ENCODE results near the gene MYL5. TPM values are rescaled to one million over a fixed set of nuclear protein-coding genes. Genes with fewer than 3 reads are reported as not detected.
"Not testable (repeated sequence)": the region's sequence is repeated elsewhere in the genome, so short reads cannot be mapped to it uniquely, and the experiment has no call there.

MYL5 gene
- total RNA-seq, 2 experiments from 2014 or later: 13.7 to 16.4 TPM

DNA sequence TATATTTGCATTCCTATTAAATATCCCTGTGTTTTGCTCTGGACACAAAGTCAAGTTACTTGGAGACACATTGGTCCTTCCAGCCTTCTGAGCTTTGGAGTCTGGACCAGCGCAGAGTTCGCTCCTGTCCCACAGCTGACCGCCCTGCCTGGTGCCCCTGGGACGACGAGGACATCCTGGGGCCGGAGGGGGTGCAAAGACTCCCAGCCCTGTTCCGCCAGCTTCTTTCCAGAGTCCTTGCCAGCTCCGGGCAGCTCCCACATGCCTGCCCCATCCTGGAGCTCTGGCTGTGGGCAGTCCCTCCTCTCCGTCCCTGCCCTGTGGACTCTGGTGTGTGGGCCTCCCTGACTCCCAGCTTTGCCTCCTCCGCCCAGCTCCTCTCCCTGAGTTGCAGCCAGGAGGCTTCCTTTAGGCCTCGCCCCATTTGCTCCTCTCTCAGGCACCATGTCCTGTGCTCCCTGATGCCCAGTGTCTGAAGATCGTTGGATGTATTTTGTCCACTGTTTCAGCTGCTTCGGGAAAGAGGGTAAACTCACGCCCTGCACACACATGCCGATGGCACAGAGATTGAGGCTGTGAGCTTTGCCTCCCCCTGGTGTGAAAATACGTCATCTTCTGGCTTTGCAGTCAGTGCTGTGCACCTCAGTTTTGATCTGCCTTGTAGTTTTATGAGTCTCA, 26.4 kb downstream of the MYL5 start:
- Mint-ChIP-seq H3K27me3 (no peaks in the 10 kb centered on the region), H3K4me3 (no peak overlapping the region), H3K9me3 (ENCODE audit: low read depth) (no peaks in the 10 kb centered on the region), H3K36me3 (ENCODE audit: low read depth) (no peaks in the 10 kb centered on the region), H3K4me1 (peaks cover 10% of the 10 kb centered on the region), H3K27ac (peak overlapping the region; percentile 29)
- no peak for DNase-seq
- POLR2A ChIA-PET: no interaction called here
- CTCF ChIA-PET: no interaction called here
- no peak for ATAC-seq
- intact Hi-C loops (cut with DNase I, micrococcal nuclease): loop anchor here in 1 of 2 experiments (10.0 kb wide), 1 partner anchor 884 kb away; no protein-coding TSS in a partner anchor

DNA sequence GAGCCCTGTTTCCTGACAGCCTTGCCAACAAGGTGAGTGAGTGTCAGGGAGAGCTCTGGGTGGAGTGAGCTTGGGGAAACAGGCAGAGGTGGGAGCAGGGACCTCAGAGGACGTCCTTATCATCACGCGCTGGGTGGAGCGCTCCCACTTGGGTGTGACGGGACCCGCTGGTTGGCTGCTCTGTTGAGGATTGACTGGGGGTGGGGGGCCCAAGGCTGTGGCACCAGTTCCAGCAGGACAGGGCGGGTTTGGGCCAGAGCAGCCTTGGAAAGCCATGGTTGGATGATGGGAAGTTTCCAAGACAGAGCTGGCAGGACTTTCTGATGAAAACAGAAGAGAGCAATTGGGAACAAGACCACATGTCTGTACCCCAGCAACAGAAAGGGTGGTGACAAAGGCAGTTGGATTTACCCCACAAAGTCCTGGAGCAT, 28.3 kb downstream of the MYL5 start:
- intact Hi-C loops (cut with DNase I, micrococcal nuclease): loop anchor here in 1 of 2 experiments (10.0 kb wide), 1 partner anchor 882 kb away; no protein-coding TSS in a partner anchor
- Mint-ChIP-seq H3K4me3 (no peak overlapping the region), H3K4me1 (peaks cover 10% of the 10 kb centered on the region), H3K27me3 (no peaks in the 10 kb centered on the region), H3K36me3 (ENCODE audit: low read depth) (no peaks in the 10 kb centered on the region), H3K27ac (no peak overlapping the region), H3K9me3 (ENCODE audit: low read depth) (no peaks in the 10 kb centered on the region)
- ATAC-seq (no peak), DNase-seq (no peak)
- POLR2A ChIA-PET: no interaction called here
- CTCF ChIA-PET: no interaction called here

DNA sequence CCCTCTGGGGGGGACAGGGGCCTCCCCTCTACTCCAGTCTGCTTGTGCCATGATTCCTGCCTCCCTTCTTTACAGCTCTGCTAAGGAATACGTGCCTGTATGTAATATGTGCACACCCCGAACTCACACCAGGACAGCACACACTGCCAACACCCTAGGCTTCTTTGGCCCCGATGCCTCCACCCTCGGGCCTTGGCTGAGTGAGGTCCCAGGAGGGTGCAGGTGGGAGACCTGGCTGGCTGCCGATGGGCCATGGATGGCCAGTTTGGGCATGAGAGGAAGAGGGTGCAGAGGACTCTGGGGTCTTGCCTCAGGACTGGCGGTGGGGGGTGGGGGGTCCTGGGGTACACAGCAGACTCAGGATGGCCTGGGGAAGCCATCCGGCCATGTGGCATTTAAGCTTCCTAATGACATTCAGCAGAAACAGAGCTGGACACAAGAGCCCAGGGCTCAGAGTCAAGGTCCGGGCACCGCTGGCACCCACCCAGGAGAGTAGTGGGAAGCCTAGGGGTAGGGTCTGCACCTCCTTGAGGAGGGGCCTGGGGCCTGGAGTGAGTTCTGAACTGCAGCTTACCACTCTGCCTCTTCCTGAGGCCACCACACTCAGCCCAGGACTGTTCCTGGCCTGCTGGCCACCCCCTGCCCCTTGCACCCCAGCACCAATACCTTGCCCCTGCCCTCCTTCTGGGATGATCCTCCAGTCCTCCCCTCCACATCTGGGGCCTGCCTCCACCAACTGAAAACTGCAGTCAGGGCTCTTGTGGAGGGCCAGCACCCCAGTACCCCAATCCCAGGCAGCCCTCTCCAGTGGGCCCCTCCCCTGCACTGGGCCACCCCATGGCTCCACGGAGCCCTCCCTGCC, 29.2 kb downstream of the MYL5 start:
- Mint-ChIP-seq H3K9me3 (ENCODE audit: low read depth) (no peaks in the 10 kb centered on the region), H3K4me1 (peaks cover 12% of the 10 kb centered on the region), H3K4me3 (no peak overlapping the region), H3K27ac (no peak overlapping the region), H3K27me3 (no peaks in the 10 kb centered on the region), H3K36me3 (ENCODE audit: low read depth) (no peaks in the 10 kb centered on the region)
- ATAC-seq (no peak), DNase-seq (no peak)
- intact Hi-C loops (cut with DNase I, micrococcal nuclease): loop anchor here in 1 of 2 experiments (10.0 kb wide), 1 partner anchor 881 kb away; no protein-coding TSS in a partner anchor
- ChIA-PET POLR2A (no interaction called here), CTCF (no interaction called here)

DNA sequence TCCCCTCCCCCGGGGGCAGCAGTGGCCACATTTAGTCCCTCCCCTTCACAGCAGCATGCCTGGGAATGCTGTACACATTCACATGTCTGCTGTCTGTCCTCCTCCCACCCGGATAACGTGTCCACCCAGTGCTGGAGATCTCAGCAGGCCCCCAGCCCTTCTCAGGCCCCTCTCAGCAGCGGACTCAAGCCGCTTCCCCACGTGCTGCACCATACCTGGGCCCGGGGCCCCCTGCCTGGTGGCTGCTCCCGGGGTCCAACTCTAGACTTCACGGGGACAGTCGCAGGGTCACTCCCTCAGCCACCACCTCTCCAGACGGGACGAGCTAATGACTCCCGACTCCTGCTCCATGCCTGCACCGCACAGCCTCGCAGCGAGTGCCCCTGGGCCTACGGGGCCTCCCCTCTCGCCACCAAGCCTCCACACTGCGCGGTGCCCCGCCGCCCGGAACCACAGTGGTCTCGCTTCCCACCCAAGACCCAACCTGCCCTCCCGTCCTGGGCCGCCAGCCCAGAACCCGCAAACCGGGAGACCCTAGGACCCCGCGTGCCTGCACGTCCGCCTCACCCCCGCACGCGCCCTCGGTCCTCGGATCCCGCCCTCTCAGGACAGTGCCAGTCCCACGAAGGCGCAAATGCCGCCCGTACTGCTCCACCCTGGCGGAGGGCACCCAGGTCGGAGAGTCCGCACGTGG, 30.0 kb downstream of the MYL5 start:
- Mint-ChIP-seq H3K9me3 (ENCODE audit: low read depth) (no peaks in the 10 kb centered on the region), H3K4me3 (no peak overlapping the region), H3K4me1 (peaks cover 15% of the 10 kb centered on the region), H3K36me3 (ENCODE audit: low read depth) (no peaks in the 10 kb centered on the region), H3K27me3 (no peaks in the 10 kb centered on the region), H3K27ac (no peak overlapping the region)
- CTCF ChIA-PET: no interaction called here
- no peak for DNase-seq
- intact Hi-C loops (cut with DNase I, micrococcal nuclease): loop anchor here in 1 of 2 experiments (10.0 kb wide), 1 partner anchor 880 kb away; no protein-coding TSS in a partner anchor
- POLR2A ChIA-PET: no interaction called here
- ATAC-seq: no peak

DNA sequence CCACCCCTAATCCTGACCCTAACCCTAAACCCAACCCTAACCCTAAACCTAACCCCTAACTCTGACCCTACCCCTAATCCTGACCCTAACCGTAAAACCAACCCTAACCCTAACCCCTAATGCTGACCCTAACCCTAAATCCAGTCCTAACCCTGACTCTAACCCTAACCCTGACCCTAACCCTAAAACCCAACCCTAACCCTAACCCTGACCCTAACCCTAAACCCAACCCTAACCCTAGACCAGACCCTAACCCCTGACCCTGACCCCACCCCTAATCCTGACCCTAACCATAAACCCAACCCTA, 30.6 kb downstream of the MYL5 start:
- H3K4me3 Mint-ChIP-seq: no peak overlapping the region
- H3K9me3 Mint-ChIP-seq (ENCODE audit: low read depth): no peaks in the 10 kb centered on the region
- H3K36me3 Mint-ChIP-seq (ENCODE audit: low read depth): no peaks in the 10 kb centered on the region
- peaks cover 17% of the 10 kb centered on the region for H3K4me1 Mint-ChIP-seq
- CTCF ChIA-PET: no interaction called here
- H3K27me3 Mint-ChIP-seq: no peaks in the 10 kb centered on the region
- H3K27ac Mint-ChIP-seq: no peak overlapping the region
- intact Hi-C loops (cut with DNase I, micrococcal nuclease): loop anchor here (1.0 to 10.0 kb wide), 11 partner anchors 24 to 880 kb away; partner anchors contain the start of genes ATP5ME (in 2 of the 2), MYL5 (in 2 of the 2), DGKQ (in 1 of the 2) and GAK (in 1 of the 2)
- no peak for DNase-seq
- no peak for ATAC-seq
- POLR2A ChIA-PET: no interaction called here

DNA sequence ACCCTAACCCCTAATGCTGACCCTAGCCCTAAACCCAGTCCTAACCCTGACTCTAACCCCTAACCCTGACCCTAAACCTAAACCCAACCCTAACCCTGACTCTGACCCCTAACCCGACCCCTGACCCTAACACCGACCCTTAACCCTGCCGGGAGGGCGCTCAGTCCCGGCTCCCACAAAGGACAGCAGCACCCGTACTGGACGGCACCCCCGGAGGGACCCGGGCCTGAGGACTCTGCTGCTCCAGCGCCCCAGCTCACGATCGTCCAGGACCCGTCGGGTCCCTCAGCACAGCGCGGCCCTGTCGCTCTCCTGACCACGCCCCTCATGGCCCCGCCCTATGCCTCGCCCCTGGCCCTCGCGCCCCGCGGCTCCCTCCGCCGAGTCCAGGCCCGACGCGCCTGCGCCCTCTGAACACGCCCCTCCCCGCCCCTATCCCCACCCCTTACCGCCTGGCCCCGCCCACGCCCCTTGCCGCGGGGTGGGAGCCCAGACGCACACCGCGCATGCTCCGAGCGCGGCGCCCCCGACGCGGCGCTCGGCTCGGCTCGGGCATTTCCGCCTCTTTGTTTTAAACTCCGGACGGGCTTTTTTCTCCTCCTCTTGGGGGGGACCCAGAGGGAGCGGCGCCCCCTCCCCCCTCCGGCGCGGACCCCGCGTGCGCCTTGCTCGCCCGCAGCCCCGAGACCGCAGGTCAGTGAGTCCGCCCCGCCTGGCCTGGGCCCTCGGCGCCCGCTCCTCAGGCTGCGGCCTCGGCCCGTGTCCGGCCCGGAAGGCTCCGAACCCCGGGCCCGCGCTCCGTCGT, 31.1 kb downstream of the MYL5 start, which contains the start of gene PCGF3:
Gene PCGF3 (plus strand): TSS at position 555 of the 805 bp plus-strand sequence. CDS start 27,849 bp downstream, outside the sequence.
- peak within 1 kb of the TSS; percentile 68 for H3K4me3 Mint-ChIP-seq
- ATAC-seq (peak; percentile 99), DNase-seq (peak; percentile 99)
- intact Hi-C loops (cut with DNase I, micrococcal nuclease): loop anchor here (1.0 to 10.0 kb wide), 11 partner anchors 24 to 879 kb away; partner anchors contain the start of genes ATP5ME (in 2 of the 2), MYL5 (in 2 of the 2), DGKQ (in 1 of the 2) and GAK (in 1 of the 2)
- ChIA-PET CTCF (no interaction called here), POLR2A (no interaction called here)
- H3K4me1 Mint-ChIP-seq: peaks cover 15% of the 10 kb centered on the region
- H3K9me3 Mint-ChIP-seq (ENCODE audit: low read depth): no peaks in the 10 kb centered on the region
- no peak within 1 kb of the TSS for H3K27ac Mint-ChIP-seq
- H3K36me3 Mint-ChIP-seq (ENCODE audit: low read depth): no peaks in the 10 kb centered on the region
- no peaks in the 10 kb centered on the region for H3K27me3 Mint-ChIP-seq

DNA sequence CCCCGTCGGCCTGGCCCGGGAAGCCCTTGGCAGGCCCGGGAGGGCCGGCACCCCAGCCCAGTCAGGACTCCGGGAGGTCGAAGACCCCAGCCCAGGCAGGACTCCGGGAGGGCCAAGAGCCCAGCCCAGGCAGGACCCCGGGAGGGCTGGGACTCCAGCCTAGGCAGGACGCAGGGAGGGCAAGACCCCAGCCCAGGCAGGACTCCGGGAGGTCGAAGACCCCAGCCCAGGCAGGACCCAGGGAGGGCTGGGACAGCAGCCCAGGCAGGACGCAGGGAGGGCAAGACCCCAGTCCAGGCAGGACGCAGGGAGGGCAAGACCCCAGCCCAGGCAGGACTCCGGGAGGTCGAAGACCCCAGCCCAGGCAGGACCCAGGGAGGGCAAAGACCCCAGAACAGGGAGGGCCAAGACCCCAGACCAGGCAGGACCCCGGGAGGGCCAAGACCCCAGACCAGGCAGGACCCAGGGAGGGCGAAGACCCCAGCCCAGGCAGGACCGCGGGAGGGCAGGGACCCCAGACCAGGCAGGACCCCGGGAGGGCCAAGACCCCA, 31.8 kb downstream of the MYL5 start:
- DNase-seq; CTCF ChIA-PET; H3K27ac Mint-ChIP-seq; H3K36me3 Mint-ChIP-seq (ENCODE audit: low read depth); H3K27me3 Mint-ChIP-seq; POLR2A ChIA-PET; H3K9me3 Mint-ChIP-seq (ENCODE audit: low read depth); ATAC-seq: not testable (repeated sequence)
- peaks cover 15% of the 10 kb centered on the region for H3K4me1 Mint-ChIP-seq
- H3K4me3 Mint-ChIP-seq: peak overlapping the region; percentile 68
- intact Hi-C loops (cut with DNase I, micrococcal nuclease): loop anchor here in 1 of 2 experiments (10.0 kb wide), 1 partner anchor 879 kb away; no protein-coding TSS in a partner anchor

DNA sequence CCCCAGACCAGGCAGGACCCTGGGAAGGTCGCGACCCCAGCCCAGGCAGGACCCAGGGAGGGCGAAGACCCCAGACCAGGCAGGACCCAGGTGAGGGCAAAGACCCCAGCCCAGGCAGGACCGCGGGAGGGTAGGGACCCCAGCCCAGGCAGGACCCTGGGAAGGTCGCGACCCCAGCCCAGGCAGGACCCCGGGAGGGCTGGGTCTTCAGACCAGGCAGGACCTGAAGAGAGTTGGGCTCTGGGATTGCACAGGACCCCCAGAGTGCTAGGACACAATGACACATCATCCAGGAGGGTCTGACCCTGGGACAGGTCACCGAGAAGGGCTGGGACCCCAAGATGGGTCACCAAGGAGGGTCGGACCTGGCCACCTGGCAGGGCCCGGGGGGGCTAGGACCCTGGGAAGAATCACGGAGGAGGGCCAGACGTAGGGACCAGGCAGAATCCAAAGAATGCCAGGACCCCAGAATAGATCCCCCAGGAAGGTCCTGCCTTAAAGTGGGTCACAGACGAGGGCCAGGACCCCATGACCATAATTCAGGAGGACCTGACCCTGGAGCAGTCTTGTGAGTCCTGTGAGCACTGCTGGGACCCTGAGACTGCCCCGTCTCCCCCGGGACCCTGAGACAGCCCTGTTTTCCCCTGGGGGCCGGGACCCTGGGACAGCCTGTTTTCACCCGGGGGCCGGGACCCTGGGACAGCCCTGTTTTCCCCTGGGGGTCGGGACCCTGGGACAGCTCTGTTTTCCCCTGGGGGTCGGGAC, 32.7 kb downstream of the MYL5 start:
- ATAC-seq (no peak), DNase-seq (no peak)
- intact Hi-C loops (cut with DNase I, micrococcal nuclease): loop anchor here in 1 of 2 experiments (10.0 kb wide), 1 partner anchor 878 kb away; no protein-coding TSS in a partner anchor
- H3K27me3 Mint-ChIP-seq: no peaks in the 10 kb centered on the region
- H3K27ac Mint-ChIP-seq: no peak overlapping the region
- POLR2A ChIA-PET: no interaction called here
- no peaks in the 10 kb centered on the region for H3K36me3 Mint-ChIP-seq (ENCODE audit: low read depth)
- H3K9me3 Mint-ChIP-seq (ENCODE audit: low read depth): no peaks in the 10 kb centered on the region
- CTCF ChIA-PET: no interaction called here
- peaks cover 15% of the 10 kb centered on the region for H3K4me1 Mint-ChIP-seq
- no peak overlapping the region for H3K4me3 Mint-ChIP-seq

DNA sequence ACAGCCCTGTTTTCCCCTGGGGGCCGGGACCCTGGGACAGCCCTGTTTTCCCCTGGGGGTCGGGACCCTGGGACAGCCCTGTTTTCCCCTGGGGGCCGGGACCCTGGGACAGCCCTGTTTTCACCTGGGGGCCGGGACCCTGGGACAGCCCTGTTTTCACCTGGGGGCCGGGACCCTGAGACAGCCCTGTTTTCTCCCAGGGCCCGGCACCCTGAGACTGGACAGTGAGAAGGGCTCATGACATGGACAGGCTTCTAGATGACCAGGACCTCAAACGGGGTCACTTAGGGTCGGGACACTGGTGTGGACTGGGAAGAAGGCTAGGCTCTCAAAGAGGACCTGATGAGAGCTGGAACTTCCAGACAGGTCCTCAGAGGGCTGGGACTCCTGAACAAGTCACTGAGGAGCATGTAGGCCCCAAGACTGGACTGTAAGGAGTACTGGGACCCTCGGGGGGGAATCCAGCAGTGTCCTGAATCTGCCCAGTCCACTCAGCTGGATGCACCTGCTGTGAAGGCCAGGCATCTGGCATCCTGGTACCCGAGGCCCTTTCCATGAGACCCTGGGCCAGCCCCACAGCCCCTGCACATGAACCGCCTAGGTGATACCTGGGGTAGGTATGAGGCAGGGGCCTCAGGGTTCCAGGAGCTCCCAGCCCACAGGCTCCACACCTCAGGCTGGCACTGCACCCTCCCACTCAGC, 33.7 kb downstream of the MYL5 start:
- Mint-ChIP-seq H3K27ac (no peak overlapping the region), H3K9me3 (ENCODE audit: low read depth) (no peaks in the 10 kb centered on the region), H3K36me3 (ENCODE audit: low read depth) (no peaks in the 10 kb centered on the region), H3K4me1 (peaks cover 15% of the 10 kb centered on the region), H3K27me3 (no peaks in the 10 kb centered on the region), H3K4me3 (no peak overlapping the region)
- DNase-seq (no peak), ATAC-seq (no peak)
- CTCF ChIA-PET: no interaction called here
- intact Hi-C loops (cut with DNase I, micrococcal nuclease): loop anchor here in 1 of 2 experiments (10.0 kb wide), 1 partner anchor 877 kb away; no protein-coding TSS in a partner anchor
- POLR2A ChIA-PET: no interaction called here

DNA sequence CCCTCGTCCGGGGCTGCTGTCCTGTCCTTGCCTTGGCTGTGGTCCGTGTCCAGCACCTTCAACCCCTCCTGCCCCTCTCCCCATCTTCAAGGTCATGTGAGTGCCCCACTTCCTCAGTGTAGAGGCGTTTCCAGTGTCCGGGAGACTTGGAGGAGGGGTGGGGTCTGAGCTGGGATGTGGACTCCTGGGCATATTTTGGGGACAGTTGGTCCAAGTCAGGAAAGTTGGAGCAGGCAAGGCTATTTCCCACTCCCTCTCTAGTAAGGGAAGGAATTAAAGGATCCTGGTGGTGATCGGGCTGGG, 34.2 kb downstream of the MYL5 start:
- H3K27me3 Mint-ChIP-seq: no peaks in the 10 kb centered on the region
- ATAC-seq (no peak), DNase-seq (no peak)
- intact Hi-C loops (cut with DNase I, micrococcal nuclease): loop anchor here in 1 of 2 experiments (10.0 kb wide), 1 partner anchor 876 kb away; no protein-coding TSS in a partner anchor
- CTCF ChIA-PET: no interaction called here
- H3K4me1 Mint-ChIP-seq: peaks cover 15% of the 10 kb centered on the region
- H3K27ac Mint-ChIP-seq: no peak overlapping the region
- POLR2A ChIA-PET: interaction anchor here (0.6 kb wide), 1 partner anchor 45 kb away, joined by 3 read pairs; no protein-coding TSS in a partner anchor
- H3K4me3 Mint-ChIP-seq: no peak overlapping the region
- H3K9me3 Mint-ChIP-seq (ENCODE audit: low read depth): no peaks in the 10 kb centered on the region
- H3K36me3 Mint-ChIP-seq (ENCODE audit: low read depth): no peaks in the 10 kb centered on the region
